GM23338 (cell line): Measurements from ENCODE around the gene SPON2. TPM values are rescaled to one million over a fixed set of nuclear protein-coding genes. Genes with fewer than 3 reads are reported as not detected.

ENCODE experiments used
- ATAC-seq: fragments of 200-7000 bp; cut with Tn5 transposase; 3 replicates; pipeline ENCODE4 v1.9.1; 2020
- DNase-seq: peaks from one replicate; pipeline ENCODE4 v3.0.0-alpha.2; 2015; ENCODE audit warnings: low spot score
- H2AFZ ChIP-seq: fragments of 200-600 bp; sonication (generic); 2 replicates; pipeline ENCODE4 v1.8.0; 2016; ENCODE audit warnings: antibody characterized with exemption, mild to moderate bottlenecking, moderate library complexity
- H3F3A ChIP-seq: fragments of 200-600 bp; sonication (generic); replicated peaks from 2 replicates; pipeline ENCODE4 v1.8.0; 2017; ENCODE audit warnings: antibody characterized with exemption, mixed run types, low read depth
- H3K27ac ChIP-seq: fragments of 200-600 bp; sonication (generic); 2 replicates; pipeline ENCODE4 v1.6.1; 2016; ENCODE audit warnings: low read depth
- H3K27me3 ChIP-seq: fragments of 200-600 bp; sonication (generic); 2 replicates; pipeline ENCODE4 v1.8.0; 2016; ENCODE audit warnings: mild to moderate bottlenecking, mixed run types, moderate library complexity; ENCODE audit not compliant: insufficient read depth
- H3K36me3 ChIP-seq: fragments of 200-600 bp; sonication (generic); 2 replicates; pipeline ENCODE4 v1.8.0; 2016; ENCODE audit warnings: mild to moderate bottlenecking; ENCODE audit not compliant: insufficient read depth
- H3K4me1 ChIP-seq: fragments of 200-600 bp; sonication (generic); 2 replicates; pipeline ENCODE4 v1.8.0; 2016; ENCODE audit warnings: mild to moderate bottlenecking, moderate library complexity; ENCODE audit not compliant: insufficient read depth
- H3K4me2 ChIP-seq: fragments of 200-600 bp; sonication (generic); 2 replicates; pipeline ENCODE4 v1.7.1; 2017; ENCODE audit warnings: mixed run types
- H3K4me3 ChIP-seq: fragments of 200-600 bp; sonication (generic); 2 replicates; pipeline ENCODE4 v1.6.1; 2016; ENCODE audit warnings: mixed run types
- H3K79me2 ChIP-seq: fragments of 200-600 bp; sonication (generic); replicated peaks from 2 replicates; pipeline ENCODE4 v1.8.0; 2017; ENCODE audit warnings: mild to moderate bottlenecking; ENCODE audit not compliant: insufficient read depth
- H3K9me2 ChIP-seq: fragments of 200-600 bp; sonication (generic); 2 replicates; pipeline ENCODE4 v1.8.0; 2017; ENCODE audit not compliant: insufficient read depth
- H4K20me1 ChIP-seq: fragments of 200-600 bp; sonication (generic); replicated peaks from 2 replicates; pipeline ENCODE4 v1.8.0; 2017; ENCODE audit warnings: mild to moderate bottlenecking; ENCODE audit not compliant: insufficient read depth
- H3K27ac Mint-ChIP-seq: 2 replicates; pipeline ENCODE4 v1.8.0; 2020; ENCODE audit warnings: inconsistent platforms, mild to moderate bottlenecking, moderate library complexity, mixed read lengths
- H3K27me3 Mint-ChIP-seq: 3 replicates; pipeline ENCODE4 v1.8.0; 2022; ENCODE audit warnings: low read depth, mild to moderate bottlenecking, moderate library complexity, mixed read lengths, inconsistent platforms; ENCODE audit not compliant: insufficient read depth, poor library complexity
- H3K36me3 Mint-ChIP-seq: 3 replicates; pipeline ENCODE4 v1.8.0; 2021; ENCODE audit warnings: low read depth, mild to moderate bottlenecking, inconsistent platforms, moderate library complexity, mixed read lengths
- H3K4me1 Mint-ChIP-seq: 3 replicates; pipeline ENCODE4 v1.8.0; 2020; ENCODE audit warnings: mild to moderate bottlenecking, inconsistent platforms, mixed read lengths
- H3K4me3 Mint-ChIP-seq: 3 replicates; pipeline ENCODE4 v1.8.0; 2021; ENCODE audit warnings: moderate library complexity, mild to moderate bottlenecking, inconsistent platforms, mixed read lengths
- H3K9me3 Mint-ChIP-seq: 3 replicates; pipeline ENCODE4 v1.8.0; 2020; ENCODE audit warnings: moderate library complexity, mild to moderate bottlenecking, inconsistent platforms, mixed read lengths
- CREB1 ChIP-seq: fragments of 250-450 bp; sonication (Bioruptor Pico); IDR thresholded peaks from 2 replicates; pipeline ENCODE4 v1.5.0; 2020; ENCODE audit warnings: low read depth, mild to moderate bottlenecking, moderate library complexity
- EZH2 ChIP-seq: fragments of 200-600 bp; sonication (generic); IDR thresholded peaks from one replicate; pipeline ENCODE4 v1.8.0; 2017; ENCODE audit warnings: antibody characterized with exemption, mild to moderate bottlenecking, low read depth; ENCODE audit not compliant: unreplicated experiment
- EZH2phosphoT487 ChIP-seq: fragments of 200-600 bp; sonication (generic); IDR thresholded peaks from one replicate; pipeline ENCODE4 v1.8.1; 2018; ENCODE audit warnings: antibody characterized with exemption; ENCODE audit not compliant: unreplicated experiment
- JUNB ChIP-seq: IDR thresholded peaks from one replicate; pipeline ENCODE4 v1.6.1; 2016; ENCODE audit warnings: antibody characterized with exemption; ENCODE audit not compliant: unreplicated experiment
- NANOG ChIP-seq: IDR thresholded peaks from 2 replicates; pipeline ENCODE4 v1.6.1; 2016; ENCODE audit warnings: antibody characterized with exemption, borderline replicate concordance
- POLR2AphosphoS5 ChIP-seq: IDR thresholded peaks from 2 replicates; pipeline ENCODE4 v1.6.1; 2016; ENCODE audit warnings: antibody characterized with exemption, low read depth
- STAT1 ChIP-seq: IDR thresholded peaks from one replicate; pipeline ENCODE4 v1.6.1; 2016; ENCODE audit warnings: antibody characterized with exemption; ENCODE audit not compliant: unreplicated experiment
- ZNF114 ChIP-seq: fragments of 250-450 bp; sonication (Bioruptor Pico); IDR thresholded peaks from 2 replicates; pipeline ENCODE4 v1.5.0; 2020; ENCODE audit warnings: mild to moderate bottlenecking, moderate library complexity
- ZNF331 ChIP-seq: fragments of 250-450 bp; sonication (Bioruptor Pico); IDR thresholded peaks from 2 replicates; pipeline ENCODE4 v1.5.0; 2020; ENCODE audit warnings: low read depth, mild to moderate bottlenecking, moderate library complexity
- polyA plus RNA-seq: library from polyadenylated mRNA; unstranded; fragments of >200 nt; fragmentation: Nextera tagmentation; extraction: Ambion mirVana; gene quantifications from 2 replicates; pipeline ENCODE4 v1.2.1, GENCODE V29; 2016
- total RNA-seq: library from RNA; depleted of rRNA; stranded (reverse); fragments of >200 nt; shearing (Covaris generic); gene quantifications from 2 replicates; pipeline ENCODE4 v1.2.3, GENCODE V29; 2014
- TF ChIP-seq, protein P1 (sequence below): IDR thresholded peaks from one replicate; pipeline ENCODE4 v1.6.1; 2018; ENCODE audit warnings: antibody characterized with exemption; ENCODE audit not compliant: unreplicated experiment
- TF ChIP-seq, protein P2 (sequence below), 2 experiments: fragments of 200-600 bp in 1 of 2; sonication (generic) in 1 of 2; conservative IDR thresholded peaks; 2 replicates each; pipeline versions ENCODE4 v1.5.1 to v1.6.1; 2016 to 2017; ENCODE audit warnings: antibody characterized with exemption in 2 of 2, low read depth in 2 of 2, mild to moderate bottlenecking in 2 of 2, moderate library complexity in 1 of 2
- TF ChIP-seq, protein P3 (sequence below): IDR thresholded peaks from 2 replicates; pipeline ENCODE4 v1.6.1; 2016; ENCODE audit warnings: antibody characterized with exemption
- TF ChIP-seq, protein P4 (sequence below): fragments of 250-450 bp; sonication (Bioruptor Pico); IDR thresholded peaks from 2 replicates; pipeline ENCODE4 v1.5.0; 2020; ENCODE audit warnings: mild to moderate bottlenecking, moderate library complexity

The SPON2 gene
- total and polyA plus RNA-seq, 2 experiments from 2014 or later, result 2.1 to 2.4 TPM

DNA sequence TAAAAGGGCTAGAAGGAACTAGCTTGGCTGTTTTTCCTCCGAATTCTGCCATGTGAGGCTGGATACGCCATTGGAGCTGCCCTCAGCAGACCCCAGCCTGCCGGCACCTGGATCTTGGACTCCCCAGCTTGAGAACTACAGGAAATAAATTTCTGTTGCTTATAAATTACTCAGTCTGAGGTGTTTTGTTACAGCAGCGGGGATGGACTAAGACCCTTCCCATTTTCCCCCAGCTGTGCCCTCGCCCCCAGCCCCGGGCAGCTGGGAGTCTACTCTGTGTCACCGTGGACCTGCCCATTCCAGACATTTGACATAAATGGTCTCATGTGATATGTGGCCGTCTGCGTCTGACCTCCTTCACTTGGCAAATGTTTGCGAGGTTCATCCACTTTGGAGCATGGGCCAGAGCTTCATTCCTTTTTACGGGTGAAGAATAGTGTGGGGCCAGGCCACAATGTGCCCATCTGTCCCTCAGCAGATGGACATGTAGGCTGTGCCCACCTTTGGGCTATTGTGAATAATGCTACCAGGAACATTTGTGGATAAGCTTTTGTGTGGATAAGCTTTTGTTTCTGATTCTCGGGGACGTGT lies 30.7 kb upstream of the SPON2 start:
- Histone ChIP-seq H3K4me2 (no peak overlapping the region), H2AFZ (no peak overlapping the region), H3K4me3 (no peak overlapping the region), H3K27ac (no peak overlapping the region), H3K79me2 (no peaks in the 10 kb centered on the region), H3K4me1 (no peaks in the 10 kb centered on the region), H3K36me3 (no peaks in the 10 kb centered on the region), H3K27me3 (no peaks in the 10 kb centered on the region), H3F3A (no peaks in the 10 kb centered on the region), H3K9me2 (no peaks in the 10 kb centered on the region), H4K20me1 (no peaks in the 10 kb centered on the region)
- Mint-ChIP-seq H3K4me1 (no peaks in the 10 kb centered on the region), H3K9me3 (no peaks in the 10 kb centered on the region), H3K27ac (no peak overlapping the region), H3K36me3 (no peaks in the 10 kb centered on the region), H3K4me3 (no peak overlapping the region), H3K27me3 (peaks cover 8% of the 10 kb centered on the region)
- TF ChIP-seq EZH2 (no peak), POLR2AphosphoS5 (no peak), NANOG (no peak), CREB1 (CRISPR knock-in tag) (no peak), JUNB (no peak), STAT1 (no peak), ZNF114 (CRISPR knock-in tag) (no peak), EZH2phosphoT487 (no peak), ZNF331 (CRISPR knock-in tag) (no peak)
- TF ChIP-seq, protein P1, sequence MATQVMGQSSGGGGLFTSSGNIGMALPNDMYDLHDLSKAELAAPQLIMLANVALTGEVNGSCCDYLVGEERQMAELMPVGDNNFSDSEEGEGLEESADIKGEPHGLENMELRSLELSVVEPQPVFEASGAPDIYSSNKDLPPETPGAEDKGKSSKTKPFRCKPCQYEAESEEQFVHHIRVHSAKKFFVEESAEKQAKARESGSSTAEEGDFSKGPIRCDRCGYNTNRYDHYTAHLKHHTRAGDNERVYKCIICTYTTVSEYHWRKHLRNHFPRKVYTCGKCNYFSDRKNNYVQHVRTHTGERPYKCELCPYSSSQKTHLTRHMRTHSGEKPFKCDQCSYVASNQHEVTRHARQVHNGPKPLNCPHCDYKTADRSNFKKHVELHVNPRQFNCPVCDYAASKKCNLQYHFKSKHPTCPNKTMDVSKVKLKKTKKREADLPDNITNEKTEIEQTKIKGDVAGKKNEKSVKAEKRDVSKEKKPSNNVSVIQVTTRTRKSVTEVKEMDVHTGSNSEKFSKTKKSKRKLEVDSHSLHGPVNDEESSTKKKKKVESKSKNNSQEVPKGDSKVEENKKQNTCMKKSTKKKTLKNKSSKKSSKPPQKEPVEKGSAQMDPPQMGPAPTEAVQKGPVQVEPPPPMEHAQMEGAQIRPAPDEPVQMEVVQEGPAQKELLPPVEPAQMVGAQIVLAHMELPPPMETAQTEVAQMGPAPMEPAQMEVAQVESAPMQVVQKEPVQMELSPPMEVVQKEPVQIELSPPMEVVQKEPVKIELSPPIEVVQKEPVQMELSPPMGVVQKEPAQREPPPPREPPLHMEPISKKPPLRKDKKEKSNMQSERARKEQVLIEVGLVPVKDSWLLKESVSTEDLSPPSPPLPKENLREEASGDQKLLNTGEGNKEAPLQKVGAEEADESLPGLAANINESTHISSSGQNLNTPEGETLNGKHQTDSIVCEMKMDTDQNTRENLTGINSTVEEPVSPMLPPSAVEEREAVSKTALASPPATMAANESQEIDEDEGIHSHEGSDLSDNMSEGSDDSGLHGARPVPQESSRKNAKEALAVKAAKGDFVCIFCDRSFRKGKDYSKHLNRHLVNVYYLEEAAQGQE, result no peak
- TF ChIP-seq, protein P2, sequence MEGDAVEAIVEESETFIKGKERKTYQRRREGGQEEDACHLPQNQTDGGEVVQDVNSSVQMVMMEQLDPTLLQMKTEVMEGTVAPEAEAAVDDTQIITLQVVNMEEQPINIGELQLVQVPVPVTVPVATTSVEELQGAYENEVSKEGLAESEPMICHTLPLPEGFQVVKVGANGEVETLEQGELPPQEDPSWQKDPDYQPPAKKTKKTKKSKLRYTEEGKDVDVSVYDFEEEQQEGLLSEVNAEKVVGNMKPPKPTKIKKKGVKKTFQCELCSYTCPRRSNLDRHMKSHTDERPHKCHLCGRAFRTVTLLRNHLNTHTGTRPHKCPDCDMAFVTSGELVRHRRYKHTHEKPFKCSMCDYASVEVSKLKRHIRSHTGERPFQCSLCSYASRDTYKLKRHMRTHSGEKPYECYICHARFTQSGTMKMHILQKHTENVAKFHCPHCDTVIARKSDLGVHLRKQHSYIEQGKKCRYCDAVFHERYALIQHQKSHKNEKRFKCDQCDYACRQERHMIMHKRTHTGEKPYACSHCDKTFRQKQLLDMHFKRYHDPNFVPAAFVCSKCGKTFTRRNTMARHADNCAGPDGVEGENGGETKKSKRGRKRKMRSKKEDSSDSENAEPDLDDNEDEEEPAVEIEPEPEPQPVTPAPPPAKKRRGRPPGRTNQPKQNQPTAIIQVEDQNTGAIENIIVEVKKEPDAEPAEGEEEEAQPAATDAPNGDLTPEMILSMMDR (conservative IDR thresholded peaks at IDR 0.05; ENCODE audit: low read depth in 2 of 2), result no peak
- TF ChIP-seq, protein P3, sequence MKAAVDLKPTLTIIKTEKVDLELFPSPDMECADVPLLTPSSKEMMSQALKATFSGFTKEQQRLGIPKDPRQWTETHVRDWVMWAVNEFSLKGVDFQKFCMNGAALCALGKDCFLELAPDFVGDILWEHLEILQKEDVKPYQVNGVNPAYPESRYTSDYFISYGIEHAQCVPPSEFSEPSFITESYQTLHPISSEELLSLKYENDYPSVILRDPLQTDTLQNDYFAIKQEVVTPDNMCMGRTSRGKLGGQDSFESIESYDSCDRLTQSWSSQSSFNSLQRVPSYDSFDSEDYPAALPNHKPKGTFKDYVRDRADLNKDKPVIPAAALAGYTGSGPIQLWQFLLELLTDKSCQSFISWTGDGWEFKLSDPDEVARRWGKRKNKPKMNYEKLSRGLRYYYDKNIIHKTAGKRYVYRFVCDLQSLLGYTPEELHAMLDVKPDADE, result no peak
- TF ChIP-seq, protein P4, sequence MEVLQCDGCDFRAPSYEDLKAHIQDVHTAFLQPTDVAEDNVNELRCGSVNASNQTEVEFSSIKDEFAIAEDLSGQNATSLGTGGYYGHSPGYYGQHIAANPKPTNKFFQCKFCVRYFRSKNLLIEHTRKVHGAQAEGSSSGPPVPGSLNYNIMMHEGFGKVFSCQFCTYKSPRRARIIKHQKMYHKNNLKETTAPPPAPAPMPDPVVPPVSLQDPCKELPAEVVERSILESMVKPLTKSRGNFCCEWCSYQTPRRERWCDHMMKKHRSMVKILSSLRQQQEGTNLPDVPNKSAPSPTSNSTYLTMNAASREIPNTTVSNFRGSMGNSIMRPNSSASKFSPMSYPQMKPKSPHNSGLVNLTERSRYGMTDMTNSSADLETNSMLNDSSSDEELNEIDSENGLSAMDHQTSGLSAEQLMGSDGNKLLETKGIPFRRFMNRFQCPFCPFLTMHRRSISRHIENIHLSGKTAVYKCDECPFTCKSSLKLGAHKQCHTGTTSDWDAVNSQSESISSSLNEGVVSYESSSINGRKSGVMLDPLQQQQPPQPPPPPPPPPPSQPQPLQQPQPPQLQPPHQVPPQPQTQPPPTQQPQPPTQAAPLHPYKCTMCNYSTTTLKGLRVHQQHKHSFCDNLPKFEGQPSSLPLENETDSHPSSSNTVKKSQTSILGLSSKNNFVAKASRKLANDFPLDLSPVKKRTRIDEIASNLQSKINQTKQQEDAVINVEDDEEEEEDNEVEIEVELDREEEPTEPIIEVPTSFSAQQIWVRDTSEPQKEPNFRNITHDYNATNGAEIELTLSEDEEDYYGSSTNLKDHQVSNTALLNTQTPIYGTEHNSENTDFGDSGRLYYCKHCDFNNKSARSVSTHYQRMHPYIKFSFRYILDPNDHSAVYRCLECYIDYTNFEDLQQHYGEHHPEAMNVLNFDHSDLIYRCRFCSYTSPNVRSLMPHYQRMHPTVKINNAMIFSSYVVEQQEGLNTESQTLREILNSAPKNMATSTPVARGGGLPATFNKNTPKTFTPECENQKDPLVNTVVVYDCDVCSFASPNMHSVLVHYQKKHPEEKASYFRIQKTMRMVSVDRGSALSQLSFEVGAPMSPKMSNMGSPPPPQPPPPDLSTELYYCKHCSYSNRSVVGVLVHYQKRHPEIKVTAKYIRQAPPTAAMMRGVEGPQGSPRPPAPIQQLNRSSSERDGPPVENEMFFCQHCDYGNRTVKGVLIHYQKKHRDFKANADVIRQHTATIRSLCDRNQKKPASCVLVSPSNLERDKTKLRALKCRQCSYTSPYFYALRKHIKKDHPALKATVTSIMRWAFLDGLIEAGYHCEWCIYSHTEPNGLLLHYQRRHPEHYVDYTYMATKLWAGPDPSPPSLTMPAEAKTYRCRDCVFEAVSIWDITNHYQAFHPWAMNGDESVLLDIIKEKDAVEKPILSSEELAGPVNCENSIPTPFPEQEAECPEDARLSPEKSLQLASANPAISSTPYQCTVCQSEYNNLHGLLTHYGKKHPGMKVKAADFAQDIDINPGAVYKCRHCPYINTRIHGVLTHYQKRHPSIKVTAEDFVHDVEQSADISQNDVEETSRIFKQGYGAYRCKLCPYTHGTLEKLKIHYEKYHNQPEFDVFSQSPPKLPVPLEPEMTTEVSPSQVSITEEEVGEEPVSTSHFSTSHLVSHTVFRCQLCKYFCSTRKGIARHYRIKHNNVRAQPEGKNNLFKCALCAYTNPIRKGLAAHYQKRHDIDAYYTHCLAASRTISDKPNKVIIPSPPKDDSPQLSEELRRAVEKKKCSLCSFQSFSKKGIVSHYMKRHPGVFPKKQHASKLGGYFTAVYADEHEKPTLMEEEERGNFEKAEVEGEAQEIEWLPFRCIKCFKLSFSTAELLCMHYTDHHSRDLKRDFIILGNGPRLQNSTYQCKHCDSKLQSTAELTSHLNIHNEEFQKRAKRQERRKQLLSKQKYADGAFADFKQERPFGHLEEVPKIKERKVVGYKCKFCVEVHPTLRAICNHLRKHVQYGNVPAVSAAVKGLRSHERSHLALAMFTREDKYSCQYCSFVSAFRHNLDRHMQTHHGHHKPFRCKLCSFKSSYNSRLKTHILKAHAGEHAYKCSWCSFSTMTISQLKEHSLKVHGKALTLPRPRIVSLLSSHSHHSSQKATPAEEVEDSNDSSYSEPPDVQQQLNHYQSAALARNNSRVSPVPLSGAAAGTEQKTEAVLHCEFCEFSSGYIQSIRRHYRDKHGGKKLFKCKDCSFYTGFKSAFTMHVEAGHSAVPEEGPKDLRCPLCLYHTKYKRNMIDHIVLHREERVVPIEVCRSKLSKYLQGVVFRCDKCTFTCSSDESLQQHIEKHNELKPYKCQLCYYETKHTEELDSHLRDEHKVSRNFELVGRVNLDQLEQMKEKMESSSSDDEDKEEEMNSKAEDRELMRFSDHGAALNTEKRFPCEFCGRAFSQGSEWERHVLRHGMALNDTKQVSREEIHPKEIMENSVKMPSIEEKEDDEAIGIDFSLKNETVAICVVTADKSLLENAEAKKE, result no peak
- DNase-seq (no peak), ATAC-seq (no peak)
